HL-60 (cell line): ENCODE measurements around the gene IRS2.

Experiments
- DNase-seq, 2 experiments: peaks; one replicate each; pipeline ENCODE4 v3.0.0-alpha.2; 2010 to 2020; ENCODE audit warnings: low read depth in 1 of 2, low spot score in 1 of 2
- H3K27ac ChIP-seq: fragments of 250-450 bp; sonication (Bioruptor Pico); replicated peaks from 2 replicates; pipeline ENCODE4 v1.5.1; 2020; ENCODE audit warnings: mild to moderate bottlenecking, moderate library complexity
- H3K27me3 ChIP-seq: fragments of 250-450 bp; sonication (Bioruptor Pico); 2 replicates; pipeline ENCODE4 v1.5.1; 2021; ENCODE audit warnings: mild to moderate bottlenecking, moderate library complexity; ENCODE audit not compliant: insufficient read depth, poor library complexity, severe bottlenecking
- H3K4me3 ChIP-seq: replicated peaks from 2 replicates; pipeline ENCODE4 v1.5.1; 2011; ENCODE audit warnings: mild to moderate bottlenecking, control low read depth, low read length; ENCODE audit not compliant: insufficient read depth
- GABPA ChIP-seq: IDR thresholded peaks from 2 replicates; pipeline ENCODE4 v1.6.1; 2012; ENCODE audit warnings: low read depth
- POLR2AphosphoS5 ChIP-seq: IDR thresholded peaks from 2 replicates; pipeline ENCODE4 v1.6.1; 2012; ENCODE audit warnings: low read depth
- SPI1 ChIP-seq: IDR thresholded peaks from 2 replicates; pipeline ENCODE4 v1.6.1; 2012; ENCODE audit warnings: low read depth, mild to moderate bottlenecking, borderline replicate concordance
- TF ChIP-seq, protein P1 (sequence below): IDR thresholded peaks from one replicate; pipeline ENCODE4 v1.5.1; 2011; ENCODE audit warnings: low read length, control low read depth, inconsistent platforms; ENCODE audit not compliant: insufficient read depth
- TF ChIP-seq, protein P2 (sequence below): IDR thresholded peaks from 2 replicates; pipeline ENCODE4 v1.6.1; 2012; ENCODE audit warnings: low read depth; ENCODE audit not compliant: insufficient replicate concordance

The IRS2 gene

DNA sequence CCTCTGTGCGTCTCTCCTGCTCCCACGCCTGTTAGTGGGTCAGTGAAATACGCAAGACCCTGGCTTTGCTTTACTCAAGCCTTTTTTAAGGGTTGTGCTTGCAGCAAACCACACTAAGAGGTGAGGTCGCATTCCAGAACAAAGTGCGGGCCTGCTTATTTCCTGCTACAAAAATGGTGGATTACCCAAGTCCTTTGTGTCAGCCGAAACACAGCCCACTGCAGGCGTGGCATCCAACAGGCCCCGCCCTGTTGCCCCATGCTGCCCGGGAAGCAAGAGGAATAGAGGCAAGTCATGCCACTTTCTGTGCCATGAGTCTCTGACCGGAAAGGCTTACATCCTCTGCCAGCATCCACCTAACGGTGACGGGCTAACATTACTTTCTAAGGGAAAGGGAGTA, 7.7 kb upstream of the IRS2 start:
- DNase-seq, result no peak
- H3K27me3 ChIP-seq, result no peaks in the 10 kb centered on the region
- TF ChIP-seq GABPA (no peak), POLR2AphosphoS5 (no peak), SPI1 (no peak)
- TF ChIP-seq, protein P1, sequence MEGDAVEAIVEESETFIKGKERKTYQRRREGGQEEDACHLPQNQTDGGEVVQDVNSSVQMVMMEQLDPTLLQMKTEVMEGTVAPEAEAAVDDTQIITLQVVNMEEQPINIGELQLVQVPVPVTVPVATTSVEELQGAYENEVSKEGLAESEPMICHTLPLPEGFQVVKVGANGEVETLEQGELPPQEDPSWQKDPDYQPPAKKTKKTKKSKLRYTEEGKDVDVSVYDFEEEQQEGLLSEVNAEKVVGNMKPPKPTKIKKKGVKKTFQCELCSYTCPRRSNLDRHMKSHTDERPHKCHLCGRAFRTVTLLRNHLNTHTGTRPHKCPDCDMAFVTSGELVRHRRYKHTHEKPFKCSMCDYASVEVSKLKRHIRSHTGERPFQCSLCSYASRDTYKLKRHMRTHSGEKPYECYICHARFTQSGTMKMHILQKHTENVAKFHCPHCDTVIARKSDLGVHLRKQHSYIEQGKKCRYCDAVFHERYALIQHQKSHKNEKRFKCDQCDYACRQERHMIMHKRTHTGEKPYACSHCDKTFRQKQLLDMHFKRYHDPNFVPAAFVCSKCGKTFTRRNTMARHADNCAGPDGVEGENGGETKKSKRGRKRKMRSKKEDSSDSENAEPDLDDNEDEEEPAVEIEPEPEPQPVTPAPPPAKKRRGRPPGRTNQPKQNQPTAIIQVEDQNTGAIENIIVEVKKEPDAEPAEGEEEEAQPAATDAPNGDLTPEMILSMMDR, result no peak
- TF ChIP-seq, protein P2, sequence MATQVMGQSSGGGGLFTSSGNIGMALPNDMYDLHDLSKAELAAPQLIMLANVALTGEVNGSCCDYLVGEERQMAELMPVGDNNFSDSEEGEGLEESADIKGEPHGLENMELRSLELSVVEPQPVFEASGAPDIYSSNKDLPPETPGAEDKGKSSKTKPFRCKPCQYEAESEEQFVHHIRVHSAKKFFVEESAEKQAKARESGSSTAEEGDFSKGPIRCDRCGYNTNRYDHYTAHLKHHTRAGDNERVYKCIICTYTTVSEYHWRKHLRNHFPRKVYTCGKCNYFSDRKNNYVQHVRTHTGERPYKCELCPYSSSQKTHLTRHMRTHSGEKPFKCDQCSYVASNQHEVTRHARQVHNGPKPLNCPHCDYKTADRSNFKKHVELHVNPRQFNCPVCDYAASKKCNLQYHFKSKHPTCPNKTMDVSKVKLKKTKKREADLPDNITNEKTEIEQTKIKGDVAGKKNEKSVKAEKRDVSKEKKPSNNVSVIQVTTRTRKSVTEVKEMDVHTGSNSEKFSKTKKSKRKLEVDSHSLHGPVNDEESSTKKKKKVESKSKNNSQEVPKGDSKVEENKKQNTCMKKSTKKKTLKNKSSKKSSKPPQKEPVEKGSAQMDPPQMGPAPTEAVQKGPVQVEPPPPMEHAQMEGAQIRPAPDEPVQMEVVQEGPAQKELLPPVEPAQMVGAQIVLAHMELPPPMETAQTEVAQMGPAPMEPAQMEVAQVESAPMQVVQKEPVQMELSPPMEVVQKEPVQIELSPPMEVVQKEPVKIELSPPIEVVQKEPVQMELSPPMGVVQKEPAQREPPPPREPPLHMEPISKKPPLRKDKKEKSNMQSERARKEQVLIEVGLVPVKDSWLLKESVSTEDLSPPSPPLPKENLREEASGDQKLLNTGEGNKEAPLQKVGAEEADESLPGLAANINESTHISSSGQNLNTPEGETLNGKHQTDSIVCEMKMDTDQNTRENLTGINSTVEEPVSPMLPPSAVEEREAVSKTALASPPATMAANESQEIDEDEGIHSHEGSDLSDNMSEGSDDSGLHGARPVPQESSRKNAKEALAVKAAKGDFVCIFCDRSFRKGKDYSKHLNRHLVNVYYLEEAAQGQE, result no peak
- no peak overlapping the region for H3K4me3 ChIP-seq
- no peak overlapping the region for H3K27ac ChIP-seq

DNA sequence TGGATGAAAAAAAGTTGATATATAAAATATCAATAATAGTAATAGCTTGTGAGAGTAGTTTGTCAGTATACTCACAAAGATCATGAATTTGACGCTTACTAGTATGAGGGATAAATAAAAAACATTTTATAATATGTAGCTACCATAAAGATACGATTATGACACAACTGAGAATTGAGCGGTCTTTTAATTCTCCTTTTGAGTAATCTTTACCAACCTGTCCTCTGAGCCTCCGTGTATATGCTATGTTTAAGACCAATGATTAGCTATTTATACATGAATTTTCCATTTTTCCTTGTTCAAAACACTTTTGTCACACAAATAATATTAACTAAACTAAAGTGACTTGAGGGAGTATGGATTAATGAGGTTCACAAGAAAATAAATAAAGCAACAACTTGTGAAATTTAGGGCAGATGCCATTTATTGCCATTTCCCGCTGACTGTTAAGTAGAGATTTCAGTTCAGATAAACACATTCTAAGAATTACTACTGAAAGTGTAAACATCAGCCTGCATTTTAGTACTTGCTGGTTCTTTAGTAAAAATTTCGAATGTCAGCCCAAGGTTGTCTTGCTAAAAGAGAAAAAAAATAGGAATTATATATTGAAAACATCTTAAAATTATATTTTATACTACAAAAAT, 6.2 kb upstream of the IRS2 start:
- no peak for DNase-seq
- Histone ChIP-seq H3K4me3 (no peak overlapping the region), H3K27me3 (no peaks in the 10 kb centered on the region), H3K27ac (no peak overlapping the region; the same call in 1 of the 2 replicates)
- no peak for TF ChIP-seq GABPA
- TF ChIP-seq POLR2AphosphoS5, result no peak
- TF ChIP-seq, protein P1, result no peak
- TF ChIP-seq, protein P2, result no peak
- TF ChIP-seq SPI1, result no peak

DNA sequence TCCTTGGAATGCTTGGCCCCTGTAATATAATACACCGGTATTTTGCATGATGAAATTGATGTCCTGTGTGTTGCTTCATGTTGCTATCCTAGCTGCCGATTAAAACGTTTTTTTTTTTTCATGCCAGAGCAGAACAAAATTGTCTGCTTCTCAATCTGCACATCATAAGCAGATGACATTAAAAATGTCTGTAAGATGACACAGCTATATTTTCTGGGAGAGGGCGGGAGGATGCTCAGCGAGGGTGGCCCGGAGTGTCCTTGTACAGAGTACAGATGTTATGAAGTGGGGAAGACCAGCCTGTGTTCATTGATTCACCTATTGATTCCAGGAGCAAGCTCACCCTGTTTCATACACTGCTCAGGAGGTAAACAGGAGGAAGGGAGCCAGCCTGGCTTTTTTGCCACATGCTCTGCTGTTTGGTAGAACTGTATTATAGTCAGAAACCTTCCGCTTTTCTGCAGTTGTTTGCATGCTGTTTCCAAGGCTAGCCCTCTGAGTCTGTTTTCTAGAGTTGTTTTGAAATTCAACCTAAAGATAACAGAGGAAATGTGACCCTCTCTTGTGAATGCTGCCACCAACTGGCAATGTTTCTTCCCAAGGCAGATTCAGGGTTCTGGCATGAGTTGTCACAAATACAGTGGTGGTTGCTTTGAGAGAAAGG, 4.7 kb upstream of the IRS2 start:
- peak; percentile 30; the same call in 1 of the 2 replicates for TF ChIP-seq GABPA
- peak; percentile 44; the same call in 1 of the 2 replicates for TF ChIP-seq SPI1
- TF ChIP-seq POLR2AphosphoS5, result peak; percentile 62
- TF ChIP-seq, protein P1, result peak; percentile 76
- TF ChIP-seq, protein P2, result peak; percentile 44
- peak; percentile 76 to 95 for DNase-seq
- Histone ChIP-seq H3K27me3 (no peaks in the 10 kb centered on the region), H3K4me3 (no peak overlapping the region), H3K27ac (peak overlapping the region; percentile 97)
